HG02981 (cell line): ENCODE results near the gene DSE.

Source experiments
- ATAC-seq: cut with Tn5 transposase; IDR thresholded peaks from one replicate; pipeline ENCODE4 v1.9.1; 2021; ENCODE audit warnings: mild to moderate bottlenecking, moderate library complexity; ENCODE audit not compliant: unreplicated experiment

Gene DSE

GRCh38 chr6:116408491-116408890, 37.7 kb downstream of the DSE start:
- no peak for ATAC-seq

- peak; percentile 81 for ATAC-seq
Measured at GRCh38 chr6:116409756-116410155, 39.0 kb downstream of the DSE start.

- no peak for ATAC-seq
Measured at GRCh38 chr6:116411284-116411623, 40.5 kb downstream of the DSE start.

GRCh38 chr6:116412270-116412669, 41.5 kb downstream of the DSE start:
- no peak for ATAC-seq

- ATAC-seq, result no peak
Measured at GRCh38 chr6:116413357-116413756, 42.6 kb downstream of the DSE start.

GRCh38 chr6:116417661-116418060, 46.9 kb downstream of the DSE start:
- no peak for ATAC-seq

GRCh38 chr6:116419069-116419786, 48.5 kb downstream of the DSE start:
- no peak for ATAC-seq

GRCh38 chr6:116420341-116420740, 49.6 kb downstream of the DSE start:
- ATAC-seq, result no peak

GRCh38 chr6:116422238-116422637, 51.5 kb downstream of the DSE start:
- ATAC-seq, result no peak

- no peak for ATAC-seq
Measured at GRCh38 chr6:116424001-116424400, 53.3 kb downstream of the DSE start.

- no peak for ATAC-seq
Measured at GRCh38 chr6:116426551-116426950, 55.8 kb downstream of the DSE start.

GRCh38 chr6:116429111-116429510, 58.4 kb downstream of the DSE start:
- ATAC-seq, result no peak

- ATAC-seq, result no peak
Measured at GRCh38 chr6:116430860-116431259, 60.1 kb downstream of the DSE start.

GRCh38 chr6:116431964-116432595, 61.3 kb downstream of the DSE start:
- ATAC-seq, result no peak

GRCh38 chr6:116433206-116433712, 62.5 kb downstream of the DSE start:
- ATAC-seq, result no peak

- ATAC-seq, result peak; percentile 55
Measured at GRCh38 chr6:116434056-116434725, 63.4 kb downstream of the DSE start.

GRCh38 chr6:116436586-116436985, 65.8 kb downstream of the DSE start:
- no peak for ATAC-seq

GRCh38 chr6:116437656-116438055, 66.9 kb downstream of the DSE start:
- no peak for ATAC-seq

- ATAC-seq, result no peak
Measured at GRCh38 chr6:116438590-116439448, 68.1 kb downstream of the DSE start.

- ATAC-seq, result no peak
Measured at GRCh38 chr6:116439522-116440051, 68.8 kb downstream of the DSE start.

- ATAC-seq, result no peak
Measured at GRCh38 chr6:116443105-116443504, 72.4 kb downstream of the DSE start.
